HEK293 (cell line): Measurements from ENCODE around the gene CEBPA.

Experiments
- EGR2 ChIP-seq: fragments of 450-650 bp; formaldehyde crosslinking; IDR thresholded peaks from 2 replicates; pipeline ENCODE4 v1.5.1; 2016; ENCODE audit warnings: low read depth, missing biosample characterization, missing genetic modification characterization
- OVOL3 ChIP-seq: fragments of 450-650 bp; formaldehyde crosslinking; IDR thresholded peaks from 2 replicates; pipeline ENCODE4 v1.5.1; 2016; ENCODE audit warnings: missing biosample characterization, missing genetic modification characterization
- RBAK ChIP-seq: fragments of 450-650 bp; formaldehyde crosslinking; IDR thresholded peaks from 2 replicates; pipeline ENCODE4 v1.5.1; 2016; ENCODE audit warnings: missing biosample characterization, missing genetic modification characterization
- ZBTB1 ChIP-seq: fragments of 450-650 bp; formaldehyde crosslinking; IDR thresholded peaks from 2 replicates; pipeline ENCODE4 v1.5.1; 2016; ENCODE audit warnings: missing biosample characterization, missing genetic modification characterization
- ZBTB11 ChIP-seq: fragments of 450-650 bp; formaldehyde crosslinking; conservative IDR thresholded peaks from 2 replicates; pipeline ENCODE4 v1.5.1; 2016; ENCODE audit warnings: low read depth, missing biosample characterization, missing genetic modification characterization
- ZBTB8A ChIP-seq: fragments of 450-650 bp; formaldehyde crosslinking; IDR thresholded peaks from 2 replicates; pipeline ENCODE4 v1.5.1; 2016; ENCODE audit warnings: missing biosample characterization, missing genetic modification characterization
- ZFP3 ChIP-seq: fragments of 450-650 bp; formaldehyde crosslinking; IDR thresholded peaks from 2 replicates; pipeline ENCODE4 v1.5.1; 2016; ENCODE audit warnings: low read depth, missing biosample characterization, missing genetic modification characterization
- ZNF114 ChIP-seq: fragments of 450-650 bp; formaldehyde crosslinking; IDR thresholded peaks from 2 replicates; pipeline ENCODE4 v1.5.0; 2017; ENCODE audit warnings: missing biosample characterization, missing genetic modification characterization
- ZNF138 ChIP-seq: fragments of 450-650 bp; formaldehyde crosslinking; IDR thresholded peaks from 2 replicates; pipeline ENCODE4 v1.5.1; 2016; ENCODE audit warnings: missing biosample characterization, missing genetic modification characterization, borderline replicate concordance
- ZNF140 ChIP-seq: fragments of 450-650 bp; formaldehyde crosslinking; IDR thresholded peaks from 2 replicates; pipeline ENCODE4 v1.5.1; 2016; ENCODE audit warnings: missing biosample characterization, missing genetic modification characterization
- ZNF175 ChIP-seq: fragments of 450-650 bp; formaldehyde crosslinking; IDR thresholded peaks from 2 replicates; pipeline ENCODE4 v1.5.1; 2016; ENCODE audit warnings: missing biosample characterization, missing genetic modification characterization
- ZNF2 ChIP-seq: fragments of 450-650 bp; formaldehyde crosslinking; IDR thresholded peaks from 2 replicates; pipeline ENCODE4 v1.5.1; 2016; ENCODE audit warnings: missing biosample characterization, missing genetic modification characterization
- ZNF202 ChIP-seq: fragments of 450-650 bp; formaldehyde crosslinking; IDR thresholded peaks from 2 replicates; pipeline ENCODE4 v1.5.1; 2016; ENCODE audit warnings: missing biosample characterization, missing genetic modification characterization, borderline replicate concordance
- ZNF221 ChIP-seq: fragments of 450-650 bp; formaldehyde crosslinking; IDR thresholded peaks from 2 replicates; pipeline ENCODE4 v1.5.1; 2017; ENCODE audit warnings: missing biosample characterization, missing genetic modification characterization, borderline replicate concordance
- ZNF341 ChIP-seq: fragments of 450-650 bp; formaldehyde crosslinking; IDR thresholded peaks from 2 replicates; pipeline ENCODE4; 2016; ENCODE audit warnings: low read depth, missing biosample characterization, missing genetic modification characterization
- ZNF394 ChIP-seq: fragments of 450-650 bp; formaldehyde crosslinking; IDR thresholded peaks from 2 replicates; pipeline ENCODE4 v1.5.1; 2016; ENCODE audit warnings: missing biosample characterization, missing genetic modification characterization, mild to moderate bottlenecking, moderate library complexity, borderline replicate concordance
- ZNF423 ChIP-seq: fragments of 450-650 bp; formaldehyde crosslinking; IDR thresholded peaks from 2 replicates; pipeline ENCODE4 v1.5.1; 2016; ENCODE audit warnings: missing biosample characterization, missing genetic modification characterization
- ZNF514 ChIP-seq: fragments of 450-650 bp; formaldehyde crosslinking; IDR thresholded peaks from 2 replicates; pipeline ENCODE4 v1.5.1; 2016; ENCODE audit warnings: missing biosample characterization, missing genetic modification characterization
- ZNF555 ChIP-seq: fragments of 450-650 bp; formaldehyde crosslinking; conservative IDR thresholded peaks from 2 replicates; pipeline ENCODE4 v1.5.1; 2017; ENCODE audit warnings: missing biosample characterization, mild to moderate bottlenecking, missing genetic modification characterization, inconsistent platforms
- ZNF660 ChIP-seq: fragments of 450-650 bp; IDR thresholded peaks from 2 replicates; pipeline ENCODE4 v1.5.1; 2018; ENCODE audit warnings: missing biosample characterization, mild to moderate bottlenecking, missing genetic modification characterization
- ZNF670 ChIP-seq: fragments of 450-650 bp; formaldehyde crosslinking; IDR thresholded peaks from 2 replicates; pipeline ENCODE4 v1.5.1; 2016; ENCODE audit warnings: missing biosample characterization, missing genetic modification characterization, low read depth
- ZNF692 ChIP-seq: fragments of 450-650 bp; formaldehyde crosslinking; IDR thresholded peaks from 2 replicates; pipeline ENCODE4 v1.5.1; 2016; ENCODE audit warnings: missing biosample characterization, missing genetic modification characterization
- ZNF776 ChIP-seq: fragments of 450-650 bp; formaldehyde crosslinking; IDR thresholded peaks from 2 replicates; pipeline ENCODE4 v1.5.0; 2017; ENCODE audit warnings: missing biosample characterization, missing genetic modification characterization, borderline replicate concordance
- ZNF785 ChIP-seq: fragments of 450-650 bp; formaldehyde crosslinking; IDR thresholded peaks from 2 replicates; pipeline ENCODE4 v1.5.1; 2016; ENCODE audit warnings: missing biosample characterization, missing genetic modification characterization
- ZNF837 ChIP-seq: fragments of 450-650 bp; formaldehyde crosslinking; IDR thresholded peaks from 2 replicates; pipeline ENCODE4 v1.5.1; 2016; ENCODE audit warnings: missing biosample characterization, missing genetic modification characterization
- ZSCAN16 ChIP-seq: fragments of 450-650 bp; formaldehyde crosslinking; IDR thresholded peaks from 2 replicates; pipeline ENCODE4 v1.5.1; 2016; ENCODE audit warnings: missing biosample characterization, missing genetic modification characterization
- TF ChIP-seq, protein P1 (sequence below): fragments of 450-650 bp; formaldehyde crosslinking; IDR thresholded peaks from 2 replicates; pipeline ENCODE4 v1.5.1; 2016; ENCODE audit warnings: missing biosample characterization, missing genetic modification characterization
- TF ChIP-seq, protein P2 (sequence below): fragments of 450-650 bp; formaldehyde crosslinking; IDR thresholded peaks from 2 replicates; pipeline ENCODE4 v1.5.1; 2016; ENCODE audit warnings: missing biosample characterization, missing genetic modification characterization
- TF ChIP-seq, protein P3 (sequence below): fragments of 450-650 bp; formaldehyde crosslinking; IDR thresholded peaks from 2 replicates; pipeline ENCODE4 v1.5.1; 2016; ENCODE audit warnings: missing biosample characterization, missing genetic modification characterization

Gene CEBPA

GRCh38 chr19:33310606-33311325, 8.4 kb upstream of the CEBPA start (continued):
- TF ChIP-seq, protein P1, sequence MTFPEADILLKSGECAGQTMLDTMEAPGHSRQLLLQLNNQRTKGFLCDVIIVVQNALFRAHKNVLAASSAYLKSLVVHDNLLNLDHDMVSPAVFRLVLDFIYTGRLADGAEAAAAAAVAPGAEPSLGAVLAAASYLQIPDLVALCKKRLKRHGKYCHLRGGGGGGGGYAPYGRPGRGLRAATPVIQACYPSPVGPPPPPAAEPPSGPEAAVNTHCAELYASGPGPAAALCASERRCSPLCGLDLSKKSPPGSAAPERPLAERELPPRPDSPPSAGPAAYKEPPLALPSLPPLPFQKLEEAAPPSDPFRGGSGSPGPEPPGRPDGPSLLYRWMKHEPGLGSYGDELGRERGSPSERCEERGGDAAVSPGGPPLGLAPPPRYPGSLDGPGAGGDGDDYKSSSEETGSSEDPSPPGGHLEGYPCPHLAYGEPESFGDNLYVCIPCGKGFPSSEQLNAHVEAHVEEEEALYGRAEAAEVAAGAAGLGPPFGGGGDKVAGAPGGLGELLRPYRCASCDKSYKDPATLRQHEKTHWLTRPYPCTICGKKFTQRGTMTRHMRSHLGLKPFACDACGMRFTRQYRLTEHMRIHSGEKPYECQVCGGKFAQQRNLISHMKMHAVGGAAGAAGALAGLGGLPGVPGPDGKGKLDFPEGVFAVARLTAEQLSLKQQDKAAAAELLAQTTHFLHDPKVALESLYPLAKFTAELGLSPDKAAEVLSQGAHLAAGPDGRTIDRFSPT: 0 out of 2 replicates have a peak, but pooled peaks have one; percentile 14
- TF ChIP-seq OVOL3 (tag by site-specific recombination): no peak
- no peak for TF ChIP-seq ZNF2
- TF ChIP-seq ZNF555 (tag by site-specific recombination): no peak
- peak; percentile 40; the same call in 1 of the 2 replicates for TF ChIP-seq ZBTB11
- no peak for TF ChIP-seq EGR2 (tag by site-specific recombination)
- TF ChIP-seq, protein P2, sequence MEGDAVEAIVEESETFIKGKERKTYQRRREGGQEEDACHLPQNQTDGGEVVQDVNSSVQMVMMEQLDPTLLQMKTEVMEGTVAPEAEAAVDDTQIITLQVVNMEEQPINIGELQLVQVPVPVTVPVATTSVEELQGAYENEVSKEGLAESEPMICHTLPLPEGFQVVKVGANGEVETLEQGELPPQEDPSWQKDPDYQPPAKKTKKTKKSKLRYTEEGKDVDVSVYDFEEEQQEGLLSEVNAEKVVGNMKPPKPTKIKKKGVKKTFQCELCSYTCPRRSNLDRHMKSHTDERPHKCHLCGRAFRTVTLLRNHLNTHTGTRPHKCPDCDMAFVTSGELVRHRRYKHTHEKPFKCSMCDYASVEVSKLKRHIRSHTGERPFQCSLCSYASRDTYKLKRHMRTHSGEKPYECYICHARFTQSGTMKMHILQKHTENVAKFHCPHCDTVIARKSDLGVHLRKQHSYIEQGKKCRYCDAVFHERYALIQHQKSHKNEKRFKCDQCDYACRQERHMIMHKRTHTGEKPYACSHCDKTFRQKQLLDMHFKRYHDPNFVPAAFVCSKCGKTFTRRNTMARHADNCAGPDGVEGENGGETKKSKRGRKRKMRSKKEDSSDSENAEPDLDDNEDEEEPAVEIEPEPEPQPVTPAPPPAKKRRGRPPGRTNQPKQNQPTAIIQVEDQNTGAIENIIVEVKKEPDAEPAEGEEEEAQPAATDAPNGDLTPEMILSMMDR: no peak
- no peak for TF ChIP-seq ZNF221 (tag by site-specific recombination)
- no peak for TF ChIP-seq ZNF138
- no peak for TF ChIP-seq ZFP3 (tag by site-specific recombination)
- no peak for TF ChIP-seq RBAK (tag by site-specific recombination)
- no peak for TF ChIP-seq ZNF670 (tag by site-specific recombination)
- no peak for TF ChIP-seq ZNF660 (tag by site-specific recombination)
- 0 out of 2 replicates have a peak, but pooled peaks have one; percentile 9 for TF ChIP-seq ZNF514 (tag by site-specific recombination)
- TF ChIP-seq ZNF423 (tag by site-specific recombination): no peak
- TF ChIP-seq, protein P3, sequence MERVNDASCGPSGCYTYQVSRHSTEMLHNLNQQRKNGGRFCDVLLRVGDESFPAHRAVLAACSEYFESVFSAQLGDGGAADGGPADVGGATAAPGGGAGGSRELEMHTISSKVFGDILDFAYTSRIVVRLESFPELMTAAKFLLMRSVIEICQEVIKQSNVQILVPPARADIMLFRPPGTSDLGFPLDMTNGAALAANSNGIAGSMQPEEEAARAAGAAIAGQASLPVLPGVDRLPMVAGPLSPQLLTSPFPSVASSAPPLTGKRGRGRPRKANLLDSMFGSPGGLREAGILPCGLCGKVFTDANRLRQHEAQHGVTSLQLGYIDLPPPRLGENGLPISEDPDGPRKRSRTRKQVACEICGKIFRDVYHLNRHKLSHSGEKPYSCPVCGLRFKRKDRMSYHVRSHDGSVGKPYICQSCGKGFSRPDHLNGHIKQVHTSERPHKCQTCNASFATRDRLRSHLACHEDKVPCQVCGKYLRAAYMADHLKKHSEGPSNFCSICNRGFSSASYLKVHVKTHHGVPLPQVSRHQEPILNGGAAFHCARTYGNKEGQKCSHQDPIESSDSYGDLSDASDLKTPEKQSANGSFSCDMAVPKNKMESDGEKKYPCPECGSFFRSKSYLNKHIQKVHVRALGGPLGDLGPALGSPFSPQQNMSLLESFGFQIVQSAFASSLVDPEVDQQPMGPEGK (tag by site-specific recombination): no peak
- no peak for TF ChIP-seq ZNF394 (tag by site-specific recombination)
- TF ChIP-seq ZNF785 (tag by site-specific recombination): no peak
- no peak for TF ChIP-seq ZNF776 (tag by site-specific recombination)
- TF ChIP-seq ZNF175 (tag by site-specific recombination): no peak
- no peak for TF ChIP-seq ZNF140 (tag by site-specific recombination)
- TF ChIP-seq ZNF692 (tag by site-specific recombination): no peak
- no peak for TF ChIP-seq ZSCAN16 (tag by site-specific recombination)
- no peak for TF ChIP-seq ZNF837 (tag by site-specific recombination)
- TF ChIP-seq ZBTB8A (tag by site-specific recombination): no peak
- no peak for TF ChIP-seq ZNF202 (tag by site-specific recombination)
- peak; percentile 88 for TF ChIP-seq ZNF341 (tag by site-specific recombination)
- no peak for TF ChIP-seq ZNF114 (tag by site-specific recombination)
- TF ChIP-seq ZBTB1 (tag by site-specific recombination): no peak
